Omental fat pad (tissue), 4 donors: ENCODE measurements around the gene ZNF316. TPM values are rescaled to one million over a fixed set of nuclear protein-coding genes. Genes with fewer than 3 reads are reported as not detected.
"Not testable (repeated sequence)": the region's sequence is repeated elsewhere in the genome, so short reads cannot be mapped to it uniquely, and the experiment has no call there.

ENCODE experiments used
- ATAC-seq: fragments of 150-250 bp; one replicate; pipeline ENCODE4 v1.9.1; 2016; ENCODE audit warnings: mild to moderate bottlenecking, moderate library complexity; ENCODE audit not compliant: low FRiP score
- DNase-seq: peaks from one replicate; pipeline ENCODE4 v3.0.0-alpha.2; 2019; ENCODE audit warnings: low spot score
- total RNA-seq, 4 donors: library from RNA; depleted of rRNA; stranded (reverse); fragments of >200 nt; gene quantifications; one replicate each; pipeline ENCODE4 v1.1.0, GENCODE V29; 2016
- TF ChIP-seq, protein P1 (sequence below), 3 donors: fragments of 450-650 bp; IDR thresholded peaks; one replicate each; pipeline ENCODE4 v1.5.1; 2016 to 2017; ENCODE audit warnings: antibody characterized with exemption in 3 of 3, mild to moderate bottlenecking in 3 of 3, moderate library complexity in 2 of 3

Gene ZNF316
- total RNA-seq, 4 donors from 2014 or later: 14.4 to 27.5 (median 18.8) TPM

- ATAC-seq (no peak), DNase-seq (no peak)
These were observed 3.1 kb upstream of the ZNF316 start for GRCh38 chr7:6634021-6634420.

DNA sequence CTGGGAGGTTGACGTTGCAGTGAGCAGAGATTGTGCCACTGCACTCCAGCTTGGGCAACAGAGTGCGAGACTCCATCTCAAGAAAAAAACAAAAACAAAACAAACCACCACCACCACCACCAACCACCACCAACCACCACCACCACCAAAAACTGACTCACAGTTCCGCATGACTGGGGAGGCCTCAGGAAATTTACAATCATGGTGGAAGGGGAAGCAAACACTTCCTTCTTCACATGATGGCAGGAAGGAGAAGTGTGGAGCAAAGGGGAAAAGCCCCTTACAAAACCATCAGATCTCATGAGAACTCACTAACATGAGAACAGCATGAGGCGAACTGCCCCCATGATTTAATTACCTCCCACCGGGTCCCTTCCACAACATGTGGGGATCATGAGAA is 2.1 kb upstream of the ZNF316 start:
- not testable (repeated sequence) for DNase-seq, ATAC-seq

More at GRCh38 chr7:6634021-6634420, 3.1 kb upstream of the ZNF316 start:
- TF ChIP-seq, protein P1, sequence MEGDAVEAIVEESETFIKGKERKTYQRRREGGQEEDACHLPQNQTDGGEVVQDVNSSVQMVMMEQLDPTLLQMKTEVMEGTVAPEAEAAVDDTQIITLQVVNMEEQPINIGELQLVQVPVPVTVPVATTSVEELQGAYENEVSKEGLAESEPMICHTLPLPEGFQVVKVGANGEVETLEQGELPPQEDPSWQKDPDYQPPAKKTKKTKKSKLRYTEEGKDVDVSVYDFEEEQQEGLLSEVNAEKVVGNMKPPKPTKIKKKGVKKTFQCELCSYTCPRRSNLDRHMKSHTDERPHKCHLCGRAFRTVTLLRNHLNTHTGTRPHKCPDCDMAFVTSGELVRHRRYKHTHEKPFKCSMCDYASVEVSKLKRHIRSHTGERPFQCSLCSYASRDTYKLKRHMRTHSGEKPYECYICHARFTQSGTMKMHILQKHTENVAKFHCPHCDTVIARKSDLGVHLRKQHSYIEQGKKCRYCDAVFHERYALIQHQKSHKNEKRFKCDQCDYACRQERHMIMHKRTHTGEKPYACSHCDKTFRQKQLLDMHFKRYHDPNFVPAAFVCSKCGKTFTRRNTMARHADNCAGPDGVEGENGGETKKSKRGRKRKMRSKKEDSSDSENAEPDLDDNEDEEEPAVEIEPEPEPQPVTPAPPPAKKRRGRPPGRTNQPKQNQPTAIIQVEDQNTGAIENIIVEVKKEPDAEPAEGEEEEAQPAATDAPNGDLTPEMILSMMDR (IDR thresholded peaks at IDR 0.05): no peak

- no peak for DNase-seq
- peak; percentile 46 for ATAC-seq
- TF ChIP-seq, protein P1 (IDR thresholded peaks at IDR 0.05): no peak
These were observed 569 bp downstream of the ZNF316 start for GRCh38 chr7:6637544-6638229.

DNA sequence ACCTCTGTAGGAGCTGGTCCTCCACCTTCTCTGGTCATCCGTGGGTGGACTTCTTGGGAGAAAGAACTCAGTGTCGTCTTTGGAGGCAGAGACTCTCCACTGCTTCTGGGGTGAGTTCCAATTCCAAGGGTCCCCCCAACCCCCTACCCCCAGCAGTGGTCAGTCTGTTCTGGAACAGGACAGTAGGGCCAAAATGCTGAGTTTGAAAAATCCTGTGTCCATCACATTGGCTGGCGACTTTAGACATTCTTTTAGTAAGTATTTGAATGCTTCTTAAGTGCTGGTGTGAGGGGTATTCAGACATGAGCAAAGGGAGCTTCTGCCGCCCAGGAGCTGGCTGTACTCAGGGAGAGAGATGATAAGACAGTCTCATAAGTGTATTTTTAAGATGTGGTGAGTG is 1.9 kb downstream of the ZNF316 start:
- TF ChIP-seq, protein P1 (IDR thresholded peaks at IDR 0.05): no peak
- ATAC-seq (no peak), DNase-seq (no peak)

DNA sequence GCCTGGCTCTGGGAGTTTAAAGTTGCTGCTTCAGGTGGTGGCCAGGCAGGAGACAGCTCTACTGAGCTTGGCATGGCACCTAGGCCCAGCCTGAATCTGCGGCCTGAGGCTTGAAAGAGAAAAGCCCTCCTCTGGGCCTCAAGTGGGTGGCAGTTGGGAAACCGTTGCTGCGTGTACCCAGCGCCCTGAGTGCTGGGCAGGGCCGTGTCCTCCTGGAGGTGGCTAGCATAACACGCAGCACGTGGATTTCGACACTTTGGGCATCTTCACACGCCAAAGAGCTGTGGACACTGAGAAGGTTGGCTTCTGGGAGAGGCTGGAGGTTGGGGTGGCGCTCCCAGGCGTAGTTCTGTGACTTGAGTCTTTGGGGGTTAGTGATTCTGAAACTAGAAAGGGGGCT is 2.5 kb downstream of the ZNF316 start:
- DNase-seq (no peak), ATAC-seq (no peak)
- TF ChIP-seq, protein P1 (IDR thresholded peaks at IDR 0.05): no peak

- no peak for ATAC-seq
These were observed 3.2 kb downstream of the ZNF316 start for GRCh38 chr7:6640246-6640721.

GRCh38 chr7:6641305-6642035 is 4.4 kb downstream of the ZNF316 start:
- ATAC-seq (no peak), DNase-seq (no peak)
- TF ChIP-seq, protein P1 (IDR thresholded peaks at IDR 0.05): no peak

More at GRCh38 chr7:6640246-6640721, 3.2 kb downstream of the ZNF316 start:
- no peak for DNase-seq
- TF ChIP-seq, protein P1 (IDR thresholded peaks at IDR 0.05): no peak
